ENCODE data around the gene CD59.

Gene CD59

DNA sequence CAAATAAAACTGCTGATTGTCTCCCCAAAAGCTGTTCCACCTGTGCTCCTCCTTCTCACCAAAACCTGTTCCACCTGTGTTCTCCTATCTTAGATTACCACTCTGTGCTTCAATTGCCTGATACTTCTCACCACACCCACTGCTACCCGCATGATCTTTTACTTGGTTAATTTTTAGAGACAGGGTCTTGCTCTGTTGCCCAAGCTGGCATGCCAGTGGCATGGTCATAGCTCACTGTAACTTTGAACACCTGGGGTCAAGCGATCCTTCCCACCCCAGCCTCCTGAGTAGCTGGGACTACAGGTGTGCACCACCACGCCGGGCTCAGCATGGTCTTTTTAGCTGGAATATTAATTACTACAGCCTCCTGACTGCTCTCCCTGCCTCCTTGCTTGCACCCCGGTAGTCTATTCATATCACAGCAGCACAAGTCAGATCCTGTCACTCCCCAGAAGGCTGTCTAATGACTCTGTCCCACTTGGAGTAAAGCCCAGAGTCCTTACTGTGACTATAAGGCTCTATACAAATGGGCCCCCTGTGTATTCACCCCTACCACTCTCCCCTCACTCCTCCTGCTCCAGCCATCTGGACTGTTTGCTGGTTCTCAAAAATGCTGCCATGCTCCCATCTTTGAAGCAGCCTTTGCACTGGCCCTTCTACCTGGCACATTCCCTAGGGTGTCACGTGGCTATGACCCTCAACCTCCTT is 39.1 kb downstream of the CD59 start:
- Histone ChIP-seq H3K4me3 (ENCODE audit: low read length in 2 of 2) (no peak overlapping the region), H3K9me3 (ENCODE audit: control insufficient read depth in 2 of 2, low read length in 2 of 2) (no peaks in the 10 kb centered on the region), H3K4me1 (ENCODE audit: control insufficient read depth in 2 of 2, insufficient read depth in 2 of 2, low read length in 2 of 2) (peaks cover 22 to 34% of the 10 kb centered on the region in 2 donors), H3K9ac (ENCODE audit: low read depth in 1 of 2, low read length in 2 of 2) (no peak overlapping the region), H3K27me3 (ENCODE audit: control insufficient read depth in 2 of 2, insufficient read depth in 2 of 2, low read length in 2 of 2) (no peaks in the 10 kb centered on the region), H3K36me3 (ENCODE audit: control insufficient read depth in 2 of 2, insufficient read depth in 2 of 2, low read length in 2 of 2) (no peaks in the 10 kb centered on the region), H3K27ac (ENCODE audit: low read depth in 2 of 2, low read length in 2 of 2) (no peak overlapping the region)

DNA sequence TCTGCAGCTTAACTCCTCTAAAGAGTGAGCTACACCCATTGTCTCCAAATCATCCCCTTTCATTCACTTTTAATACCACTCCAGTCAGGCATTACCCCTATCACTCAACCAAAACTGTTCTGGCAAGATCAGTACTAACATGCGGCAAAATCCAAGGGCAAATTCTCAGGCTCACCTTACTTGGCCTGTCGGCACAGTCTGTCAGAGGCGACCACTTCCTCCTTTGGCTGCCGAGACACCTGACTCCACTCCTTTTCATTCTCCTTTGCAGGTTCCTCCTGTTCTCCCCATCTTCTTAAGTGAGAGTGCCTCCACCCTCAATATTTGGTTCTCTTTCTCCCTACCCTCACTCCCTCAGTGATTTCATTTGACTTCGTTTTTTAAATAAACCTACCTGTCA is 39.8 kb downstream of the CD59 start:
- H3K9ac ChIP-seq (ENCODE audit: low read depth in 1 of 2, low read length in 2 of 2), result no peak overlapping the region

GRCh38 chr11:33695051-33695566 is 41.1 kb downstream of the CD59 start:
- Histone ChIP-seq H3K4me1 (ENCODE audit: control insufficient read depth in 2 of 2, insufficient read depth in 2 of 2, low read length in 2 of 2) (peaks cover 31 to 40% of the 10 kb centered on the region in 2 donors), H3K9ac (ENCODE audit: low read depth in 1 of 2, low read length in 2 of 2) (no peak overlapping the region), H3K9me3 (ENCODE audit: control insufficient read depth in 2 of 2, low read length in 2 of 2) (no peaks in the 10 kb centered on the region), H3K27me3 (ENCODE audit: control insufficient read depth in 2 of 2, insufficient read depth in 2 of 2, low read length in 2 of 2) (no peaks in the 10 kb centered on the region), H3K4me3 (ENCODE audit: low read length in 2 of 2) (no peak overlapping the region), H3K27ac (ENCODE audit: low read depth in 2 of 2, low read length in 2 of 2) (peak overlapping the region in 1 of 2 donors; percentile 8), H3K36me3 (ENCODE audit: control insufficient read depth in 2 of 2, insufficient read depth in 2 of 2, low read length in 2 of 2) (no peaks in the 10 kb centered on the region)

More for the DNA sequence above, 39.8 kb downstream of the CD59 start:
- H3K4me3 ChIP-seq (ENCODE audit: low read length in 2 of 2), result no peak overlapping the region
- H3K9me3 ChIP-seq (ENCODE audit: control insufficient read depth in 2 of 2, low read length in 2 of 2), result no peaks in the 10 kb centered on the region
- H3K36me3 ChIP-seq (ENCODE audit: control insufficient read depth in 2 of 2, insufficient read depth in 2 of 2, low read length in 2 of 2), result no peaks in the 10 kb centered on the region
- H3K27ac ChIP-seq (ENCODE audit: low read depth in 2 of 2, low read length in 2 of 2), result no peak overlapping the region
- H3K27me3 ChIP-seq (ENCODE audit: control insufficient read depth in 2 of 2, insufficient read depth in 2 of 2, low read length in 2 of 2), result no peaks in the 10 kb centered on the region
- H3K4me1 ChIP-seq (ENCODE audit: control insufficient read depth in 2 of 2, insufficient read depth in 2 of 2, low read length in 2 of 2), result peaks cover 22 to 34% of the 10 kb centered on the region in 2 donors

DNA sequence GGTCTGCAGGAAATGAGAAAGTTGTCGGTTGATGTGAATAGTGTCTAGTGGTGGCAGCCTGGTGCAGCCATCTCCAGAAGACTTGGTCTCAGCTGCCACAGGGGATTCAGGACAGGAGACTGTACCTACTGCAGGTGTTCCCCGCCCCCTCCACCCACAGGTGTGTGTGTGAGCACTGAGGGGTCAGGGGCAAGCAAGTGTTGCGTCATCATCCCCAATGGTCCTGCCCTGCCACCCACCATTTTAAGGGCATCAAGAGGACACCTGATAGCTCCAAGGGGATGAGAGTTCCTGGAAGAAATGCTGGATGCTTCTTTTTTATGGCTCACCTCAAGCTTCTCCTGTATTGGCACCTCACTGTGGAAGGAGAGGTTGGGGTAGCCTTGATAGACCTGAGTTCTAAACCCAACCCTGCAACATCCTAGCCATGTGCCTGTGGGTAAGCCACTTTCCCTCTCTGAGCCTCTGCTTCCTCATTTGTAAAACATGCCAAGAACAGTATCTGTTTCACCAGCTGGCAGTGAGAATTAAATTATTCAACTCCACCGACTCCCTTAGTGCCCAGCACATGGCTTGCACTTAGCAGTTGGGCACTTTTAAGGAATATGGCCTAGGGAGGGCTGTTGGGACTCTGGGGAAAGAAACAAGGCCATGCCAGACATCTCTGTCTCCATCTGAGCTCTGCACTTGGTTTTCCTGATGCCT is 41.7 kb downstream of the CD59 start:
- no peaks in the 10 kb centered on the region for H3K27me3 ChIP-seq (ENCODE audit: control insufficient read depth in 2 of 2, insufficient read depth in 2 of 2, low read length in 2 of 2)
- H3K4me1 ChIP-seq (ENCODE audit: control insufficient read depth in 2 of 2, insufficient read depth in 2 of 2, low read length in 2 of 2), result peaks cover 27 to 40% of the 10 kb centered on the region in 2 donors
- no peak overlapping the region for H3K9ac ChIP-seq (ENCODE audit: low read depth in 1 of 2, low read length in 2 of 2)
- H3K4me3 ChIP-seq (ENCODE audit: low read length in 2 of 2), result no peak overlapping the region
- H3K36me3 ChIP-seq (ENCODE audit: control insufficient read depth in 2 of 2, insufficient read depth in 2 of 2, low read length in 2 of 2), result no peaks in the 10 kb centered on the region
- no peaks in the 10 kb centered on the region for H3K9me3 ChIP-seq (ENCODE audit: control insufficient read depth in 2 of 2, low read length in 2 of 2)
- H3K27ac ChIP-seq (ENCODE audit: low read depth in 2 of 2, low read length in 2 of 2), result peak overlapping the region in 1 of 2 donors; percentile 8

GRCh38 chr11:33692541-33692940 is 43.7 kb downstream of the CD59 start:
- H3K27me3 ChIP-seq (ENCODE audit: control insufficient read depth in 2 of 2, insufficient read depth in 2 of 2, low read length in 2 of 2), result no peaks in the 10 kb centered on the region
- peak overlapping the region; percentile 75 to 80 for H3K27ac ChIP-seq (ENCODE audit: low read depth in 2 of 2, low read length in 2 of 2)
- peaks cover 24 to 38% of the 10 kb centered on the region in 2 donors for H3K4me1 ChIP-seq (ENCODE audit: control insufficient read depth in 2 of 2, insufficient read depth in 2 of 2, low read length in 2 of 2)
- H3K9ac ChIP-seq (ENCODE audit: low read depth in 1 of 2, low read length in 2 of 2), result no peak overlapping the region
- H3K9me3 ChIP-seq (ENCODE audit: control insufficient read depth in 2 of 2, low read length in 2 of 2), result no peaks in the 10 kb centered on the region
- no peaks in the 10 kb centered on the region for H3K36me3 ChIP-seq (ENCODE audit: control insufficient read depth in 2 of 2, insufficient read depth in 2 of 2, low read length in 2 of 2)
- H3K4me3 ChIP-seq (ENCODE audit: low read length in 2 of 2), result no peak overlapping the region

DNA sequence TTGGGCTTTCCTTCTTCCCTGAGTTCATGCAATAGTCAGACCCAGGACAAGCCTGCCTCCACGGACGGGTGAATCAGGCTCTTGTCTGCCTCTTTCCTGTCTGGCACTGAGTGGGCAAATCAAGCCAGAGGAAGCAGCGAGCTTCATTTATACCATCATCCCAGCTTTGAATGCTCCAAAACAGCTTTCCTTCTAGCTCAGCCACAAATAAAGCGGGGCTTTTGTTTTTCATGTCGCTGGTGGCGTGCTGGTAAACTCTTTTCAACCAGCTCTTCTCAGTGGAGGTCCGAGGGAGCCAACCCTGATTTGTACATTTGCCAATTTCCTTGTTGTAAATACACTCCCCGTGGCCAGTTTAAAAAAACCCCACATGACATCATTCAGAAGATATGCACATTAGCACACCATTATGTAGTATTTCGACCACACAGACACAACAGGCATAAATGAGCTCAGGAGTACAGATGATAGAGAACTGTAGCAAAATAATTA is 44.2 kb downstream of the CD59 start:
- Histone ChIP-seq H3K27ac (ENCODE audit: low read depth in 2 of 2, low read length in 2 of 2) (peak overlapping the region; percentile 75 to 80), H3K9me3 (ENCODE audit: control insufficient read depth in 2 of 2, low read length in 2 of 2) (no peaks in the 10 kb centered on the region), H3K9ac (ENCODE audit: low read depth in 1 of 2, low read length in 2 of 2) (peak overlapping the region; percentile 37 to 52), H3K36me3 (ENCODE audit: control insufficient read depth in 2 of 2, insufficient read depth in 2 of 2, low read length in 2 of 2) (no peaks in the 10 kb centered on the region), H3K27me3 (ENCODE audit: control insufficient read depth in 2 of 2, insufficient read depth in 2 of 2, low read length in 2 of 2) (no peaks in the 10 kb centered on the region), H3K4me1 (ENCODE audit: control insufficient read depth in 2 of 2, insufficient read depth in 2 of 2, low read length in 2 of 2) (peaks cover 24 to 38% of the 10 kb centered on the region in 2 donors), H3K4me3 (ENCODE audit: low read length in 2 of 2) (peak overlapping the region; percentile 27 to 34)

DNA sequence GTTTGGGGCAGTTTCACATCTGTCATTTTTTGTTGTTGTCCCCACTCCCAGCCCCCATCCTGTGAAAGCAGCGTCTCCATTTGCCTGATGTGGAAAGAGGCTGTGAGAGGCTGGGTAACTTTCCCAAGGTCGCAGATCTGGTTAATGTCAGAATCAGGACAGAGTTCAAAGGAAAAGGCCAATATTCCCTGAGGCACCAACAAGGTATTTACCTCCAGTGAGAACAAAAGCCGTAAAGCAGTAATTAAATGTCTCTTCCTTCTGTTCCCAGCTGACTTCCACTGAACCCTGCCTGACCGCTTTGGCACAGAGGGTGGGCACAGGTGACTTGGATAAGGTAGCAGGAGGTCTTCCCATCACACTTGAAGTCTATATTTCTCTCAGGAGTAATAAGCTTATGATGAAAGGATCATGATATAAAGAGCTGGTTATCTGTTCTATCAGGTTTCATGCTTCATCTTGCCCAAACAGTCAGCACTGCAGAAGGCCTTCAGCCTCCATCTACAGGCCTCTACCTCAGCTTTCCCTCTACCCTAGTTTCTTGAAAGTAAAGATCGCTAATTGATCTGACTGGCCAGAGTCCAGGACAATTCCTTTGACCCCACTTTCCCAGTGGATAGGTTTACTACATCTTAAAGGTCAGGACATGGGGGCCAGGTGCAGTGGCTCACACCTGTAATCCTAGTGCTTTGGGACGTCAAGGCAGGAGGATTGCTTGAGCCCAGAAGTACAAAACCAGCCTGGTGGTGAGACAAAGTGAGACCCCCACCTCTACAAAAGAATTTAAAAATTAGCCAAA is 45.0 kb downstream of the CD59 start:
- Histone ChIP-seq H3K9ac (ENCODE audit: low read depth in 1 of 2, low read length in 2 of 2) (no peak overlapping the region), H3K4me1 (ENCODE audit: control insufficient read depth in 2 of 2, insufficient read depth in 2 of 2, low read length in 2 of 2) (peaks cover 24 to 38% of the 10 kb centered on the region in 2 donors), H3K27me3 (ENCODE audit: control insufficient read depth in 2 of 2, insufficient read depth in 2 of 2, low read length in 2 of 2) (no peaks in the 10 kb centered on the region), H3K36me3 (ENCODE audit: control insufficient read depth in 2 of 2, insufficient read depth in 2 of 2, low read length in 2 of 2) (no peaks in the 10 kb centered on the region), H3K9me3 (ENCODE audit: control insufficient read depth in 2 of 2, low read length in 2 of 2) (no peaks in the 10 kb centered on the region), H3K4me3 (ENCODE audit: low read length in 2 of 2) (no peak overlapping the region), H3K27ac (ENCODE audit: low read depth in 2 of 2, low read length in 2 of 2) (peak overlapping the region; percentile 75 to 80)

DNA sequence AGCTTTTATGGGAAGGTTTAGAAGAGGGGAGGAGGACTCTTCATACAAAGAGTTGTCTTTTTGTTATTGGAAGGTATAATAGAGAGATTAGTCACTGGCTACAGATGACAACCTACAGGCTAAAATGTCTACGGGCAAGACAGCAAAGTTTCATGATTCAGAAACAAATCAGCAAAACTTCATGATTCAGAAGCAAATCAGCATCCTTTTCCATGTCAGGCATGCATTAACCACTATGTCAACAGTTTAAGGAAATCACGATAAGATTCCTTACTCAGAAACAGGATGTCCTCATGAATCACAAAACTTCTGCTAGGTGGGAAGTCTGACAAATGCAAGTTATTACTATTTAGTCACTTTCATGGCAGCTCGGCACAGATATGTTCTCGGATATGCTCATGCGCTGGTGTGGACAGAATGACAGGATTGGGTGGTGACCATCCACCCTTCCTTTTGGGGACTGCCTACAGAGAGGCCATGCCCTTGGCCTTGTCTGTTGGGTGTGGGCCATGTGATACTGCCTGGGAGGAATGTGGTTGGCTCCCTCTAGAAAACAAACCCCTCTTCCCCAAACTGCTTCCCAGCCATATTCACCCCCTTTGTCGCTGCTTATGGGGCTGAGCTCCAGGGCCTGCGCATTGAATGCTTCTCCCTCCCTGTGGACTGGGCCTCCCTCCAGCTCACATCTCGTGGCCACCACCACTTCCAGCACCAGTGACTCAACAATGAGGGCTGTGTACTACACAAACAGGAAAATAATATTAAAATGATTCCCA is 45.7 kb downstream of the CD59 start:
- Histone ChIP-seq H3K9ac (ENCODE audit: low read depth in 1 of 2, low read length in 2 of 2) (no peak overlapping the region), H3K4me1 (ENCODE audit: control insufficient read depth in 2 of 2, insufficient read depth in 2 of 2, low read length in 2 of 2) (peaks cover 24 to 38% of the 10 kb centered on the region in 2 donors), H3K36me3 (ENCODE audit: control insufficient read depth in 2 of 2, insufficient read depth in 2 of 2, low read length in 2 of 2) (no peaks in the 10 kb centered on the region), H3K9me3 (ENCODE audit: control insufficient read depth in 2 of 2, low read length in 2 of 2) (no peaks in the 10 kb centered on the region), H3K27me3 (ENCODE audit: control insufficient read depth in 2 of 2, insufficient read depth in 2 of 2, low read length in 2 of 2) (no peaks in the 10 kb centered on the region), H3K4me3 (ENCODE audit: low read length in 2 of 2) (peak overlapping the region in 1 of 2 donors; percentile 5), H3K27ac (ENCODE audit: low read depth in 2 of 2, low read length in 2 of 2) (peak overlapping the region; percentile 75 to 80)

DNA sequence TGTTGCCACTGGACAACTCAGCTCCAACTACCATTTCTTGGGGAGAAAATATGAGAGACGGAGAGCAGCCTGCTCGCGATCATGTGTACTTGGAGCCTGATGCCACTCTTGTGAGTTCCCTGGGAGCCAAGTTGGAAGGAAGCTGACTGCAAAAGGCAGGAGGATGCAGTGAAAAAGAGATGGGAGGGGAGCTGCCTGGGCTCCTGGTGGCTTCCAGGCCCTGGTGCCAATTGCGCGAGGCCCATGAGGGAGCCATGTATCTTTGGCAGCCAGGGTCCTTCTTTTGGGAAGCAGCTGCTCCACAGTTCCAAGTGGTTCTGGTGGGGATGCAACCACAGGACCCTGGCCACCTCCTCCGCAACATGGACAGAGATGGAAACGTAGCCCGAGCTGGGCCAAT is 46.7 kb downstream of the CD59 start:
- Histone ChIP-seq H3K4me3 (ENCODE audit: low read length in 2 of 2) (no peak overlapping the region), H3K9ac (ENCODE audit: low read depth in 1 of 2, low read length in 2 of 2) (no peak overlapping the region), H3K4me1 (ENCODE audit: control insufficient read depth in 2 of 2, insufficient read depth in 2 of 2, low read length in 2 of 2) (peaks cover 24 to 38% of the 10 kb centered on the region in 2 donors), H3K27ac (ENCODE audit: low read depth in 2 of 2, low read length in 2 of 2) (peak overlapping the region; percentile 75 to 80), H3K36me3 (ENCODE audit: control insufficient read depth in 2 of 2, insufficient read depth in 2 of 2, low read length in 2 of 2) (no peaks in the 10 kb centered on the region), H3K27me3 (ENCODE audit: control insufficient read depth in 2 of 2, insufficient read depth in 2 of 2, low read length in 2 of 2) (no peaks in the 10 kb centered on the region), H3K9me3 (ENCODE audit: control insufficient read depth in 2 of 2, low read length in 2 of 2) (no peaks in the 10 kb centered on the region)

Data from mucosa of rectum (tissue), 2 donors.